Stimulated activated CD8-positive, alpha-beta memory T cell treated with anti-CD3 and anti-CD28 coated beads, Interleukin-15, amount 100 ng/mL, for 4 hours (primary cell): ENCODE data around the gene PKD1.
A peak's percentile ranks its signal among the peaks of the same experiment; 100 is the strongest.

Experiments
- DNase-seq, 2 donors: peaks; one replicate each; pipeline ENCODE4 v3.0.0-alpha.2; 2020; ENCODE audit warnings: low read depth in 2 of 2

The PKD1 gene

GRCh38 chr16:2135770-2136490 is at the start of gene PKD1:
Gene PKD1 (minus strand): TSS chr16:2135898. CDS start chr16:2135689, 209 bp downstream.
- DNase-seq: peak; percentile 93 to 97

GRCh38 chr16:2184962-2185361 is 49.3 kb upstream of the PKD1 start:
- DNase-seq: no peak

- no peak for DNase-seq
Measured at GRCh38 chr16:2184346-2184745, 48.6 kb upstream of the PKD1 start.

DNA sequence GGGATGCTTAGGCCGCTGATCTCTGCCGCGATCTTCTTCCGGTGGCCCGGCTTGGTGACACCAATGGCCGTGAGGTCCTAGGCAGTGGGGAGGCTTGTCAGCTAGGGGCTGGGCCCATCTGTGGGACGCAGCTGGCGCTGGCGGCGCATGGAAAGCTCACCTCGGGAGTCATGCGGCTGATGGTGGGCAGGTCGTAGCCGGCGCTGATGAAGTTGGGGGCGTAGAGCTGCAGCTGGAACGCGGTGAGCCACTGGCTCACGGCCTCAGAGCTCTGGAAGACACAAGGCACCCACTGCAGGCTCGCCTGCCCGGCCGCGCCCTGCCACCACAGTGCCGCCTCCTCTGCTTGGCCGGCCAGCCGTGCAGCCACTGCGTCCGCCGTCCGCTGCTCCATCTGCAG is 48.0 kb upstream of the PKD1 start:
- DNase-seq: no peak

- no peak for DNase-seq
Measured at GRCh38 chr16:2181952-2182351, 46.3 kb upstream of the PKD1 start.

DNA sequence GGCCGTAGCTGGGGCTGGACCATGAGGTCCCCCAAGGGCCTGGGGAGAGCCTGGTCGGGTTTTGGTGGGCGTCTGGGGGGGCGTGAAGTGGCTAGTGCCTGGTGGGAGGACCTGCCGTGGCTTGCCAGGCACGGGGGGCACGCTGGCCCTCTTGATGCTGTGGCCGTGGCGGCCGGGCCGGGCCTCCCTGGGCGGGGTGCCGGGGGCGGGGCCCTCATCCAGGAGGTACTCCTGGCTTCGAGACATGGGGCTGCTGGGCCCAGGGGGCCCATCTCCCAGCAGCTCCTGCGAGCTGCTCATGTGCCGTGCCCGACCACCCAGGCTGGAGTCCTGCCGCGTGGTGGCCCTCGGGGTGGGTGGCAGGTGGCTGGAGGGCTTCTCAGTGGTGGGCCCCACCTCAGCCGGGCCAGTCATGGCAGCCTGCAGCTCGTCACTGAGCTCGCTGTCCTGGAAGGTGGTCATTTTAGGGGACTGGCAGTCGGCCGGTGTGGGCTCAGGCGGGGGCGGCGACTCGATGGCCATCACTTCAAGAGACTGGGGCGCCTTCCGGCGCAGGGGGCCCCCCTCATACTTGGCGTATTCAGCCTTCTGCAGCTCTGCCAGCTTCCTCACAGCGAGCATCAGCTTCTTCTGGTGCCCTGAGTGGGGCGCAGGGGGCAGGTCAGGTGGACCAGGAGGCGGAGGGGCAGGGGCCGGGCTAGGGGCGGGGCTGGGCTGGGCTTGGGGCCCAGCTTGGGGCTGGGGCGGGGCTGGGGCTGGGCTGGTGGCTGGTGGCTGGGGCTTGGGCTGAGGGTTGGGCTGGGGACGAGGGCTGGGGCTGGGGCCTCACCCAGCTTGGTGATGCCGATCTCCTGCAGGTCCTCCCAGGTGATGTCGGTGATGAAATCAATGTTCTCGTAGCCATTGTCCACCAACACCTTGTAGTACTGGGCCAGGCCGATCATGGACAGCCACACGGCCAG is 45.5 kb upstream of the PKD1 start:
- DNase-seq: no peak

- no peak for DNase-seq
Measured at GRCh38 chr16:2180461-2180860, 44.8 kb upstream of the PKD1 start.

- no peak for DNase-seq
Measured at GRCh38 chr16:2179576-2179975, 43.9 kb upstream of the PKD1 start.

GRCh38 chr16:2179107-2179501 is 43.4 kb upstream of the PKD1 start:
- DNase-seq: no peak

DNA sequence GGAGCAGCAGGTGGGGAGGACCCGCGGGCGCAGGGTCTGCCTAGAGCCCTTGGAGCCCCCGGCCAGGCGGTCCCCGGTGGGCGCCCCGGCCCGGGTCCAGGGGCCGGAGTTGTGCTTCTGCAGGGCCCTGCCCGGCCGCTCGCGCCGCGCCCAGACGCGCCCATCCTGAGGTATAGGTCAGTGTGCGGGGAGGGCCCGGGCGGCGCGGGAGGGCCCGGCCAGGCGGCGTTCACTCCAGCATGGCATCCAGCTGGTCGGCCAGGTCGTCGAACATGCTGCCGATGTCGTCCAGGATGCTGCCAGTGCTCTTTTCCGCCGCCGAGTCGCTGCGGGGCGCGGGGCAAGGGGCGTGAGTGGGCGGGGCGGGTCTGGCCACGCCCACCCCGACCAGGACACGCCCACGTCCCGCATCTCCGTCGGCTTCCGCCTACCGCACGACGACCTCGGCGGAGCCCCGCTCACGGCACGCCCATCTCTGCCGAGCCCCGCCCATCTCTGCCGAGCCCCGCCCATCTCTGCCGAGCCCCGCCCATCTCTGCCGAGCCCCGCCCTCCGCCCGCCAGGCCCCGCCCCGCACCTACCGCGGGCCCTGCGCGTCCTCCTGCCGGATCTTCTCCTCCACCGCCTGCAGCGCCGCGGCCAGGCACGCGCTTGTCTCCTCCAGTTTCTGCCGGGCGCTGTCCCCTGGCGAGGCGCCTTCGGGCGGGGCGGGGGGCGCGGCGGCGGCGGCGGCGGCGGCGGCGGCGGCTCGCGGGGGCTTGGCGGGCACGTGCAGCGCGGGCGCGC is 42.8 kb upstream of the PKD1 start:
- no peak for DNase-seq

GRCh38 chr16:2177561-2177960 is 41.9 kb upstream of the PKD1 start:
- no peak for DNase-seq

DNA sequence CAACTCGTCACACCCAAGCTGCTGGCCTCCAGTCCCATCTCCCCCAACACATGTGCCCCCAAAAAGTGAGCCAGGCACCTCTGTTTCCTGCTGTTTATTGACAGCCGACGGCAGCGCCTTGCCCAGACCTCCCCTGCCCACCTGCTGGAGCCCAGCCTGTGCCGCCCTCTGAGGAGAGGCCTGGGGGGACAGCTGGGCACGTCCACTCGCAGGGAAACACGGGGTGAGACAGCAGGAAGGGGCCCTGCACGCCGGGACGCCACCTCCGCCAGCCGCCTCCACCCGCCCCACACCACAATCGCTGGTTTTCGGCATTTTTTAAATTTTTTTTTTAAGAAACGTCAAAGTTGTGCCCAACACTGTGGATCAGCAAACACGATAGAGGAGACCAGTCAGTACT is 41.4 kb upstream of the PKD1 start:
- no peak for DNase-seq

- DNase-seq: no peak
Measured at GRCh38 chr16:2176047-2176446, 40.3 kb upstream of the PKD1 start.

DNA sequence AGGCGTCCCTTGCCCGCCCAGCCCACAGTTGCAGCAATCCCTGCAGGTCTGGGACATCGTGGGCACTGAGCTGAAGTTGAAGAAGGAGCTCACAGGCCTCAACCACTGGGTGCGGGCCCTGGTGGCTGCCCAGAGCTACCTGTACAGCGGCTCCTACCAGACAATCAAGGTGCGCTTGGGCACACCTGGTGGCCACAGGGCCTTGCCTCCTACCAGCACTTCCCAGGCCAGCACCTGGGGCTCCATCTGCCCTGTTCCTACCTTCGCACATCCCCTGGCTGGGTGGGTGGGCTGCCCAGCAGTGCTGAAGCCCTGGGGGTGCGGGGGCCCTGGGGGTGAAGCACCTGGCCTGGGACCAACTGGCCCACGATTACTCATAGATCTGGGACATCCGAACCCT is 39.8 kb upstream of the PKD1 start:
- no peak for DNase-seq

DNA sequence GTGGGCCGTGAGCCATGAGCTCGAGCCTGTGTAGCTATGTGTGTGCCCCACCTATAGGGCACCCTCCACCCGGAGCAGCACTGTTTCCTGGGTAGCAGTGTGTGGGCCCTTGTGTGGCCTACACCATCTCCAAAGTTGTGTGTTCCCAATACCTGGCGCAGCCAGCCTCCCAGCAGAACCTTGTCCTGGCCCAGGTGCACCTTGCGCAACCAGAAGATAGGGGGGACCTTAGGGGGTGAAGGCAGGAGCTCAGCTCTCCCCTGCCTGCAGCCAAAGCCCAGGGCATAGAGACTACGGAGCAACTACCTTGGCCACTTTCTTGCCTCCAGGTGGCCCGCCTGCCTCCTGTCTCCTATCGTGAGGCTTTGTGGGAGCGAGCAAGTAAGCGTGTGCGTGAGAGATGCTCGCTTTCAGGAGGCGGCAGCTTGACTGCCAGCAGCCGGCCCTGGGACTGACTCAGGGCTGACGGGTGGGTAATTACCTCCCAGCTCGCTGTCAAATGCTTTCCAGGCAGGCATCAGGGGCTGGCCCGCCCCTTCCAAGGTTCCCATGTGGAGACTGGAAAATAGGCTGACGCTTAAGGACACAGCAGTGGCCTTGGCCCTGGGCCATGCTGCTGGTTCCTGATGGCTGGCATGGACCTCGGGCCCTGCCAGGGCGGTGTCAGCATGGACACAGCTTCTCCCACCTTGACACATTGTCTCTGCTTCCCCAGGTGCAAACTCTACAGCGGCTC is 38.9 kb upstream of the PKD1 start:
- no peak for DNase-seq

GRCh38 chr16:2173916-2174315 is 38.2 kb upstream of the PKD1 start:
- no peak for DNase-seq

GRCh38 chr16:2173366-2173765 is 37.7 kb upstream of the PKD1 start:
- no peak for DNase-seq

DNA sequence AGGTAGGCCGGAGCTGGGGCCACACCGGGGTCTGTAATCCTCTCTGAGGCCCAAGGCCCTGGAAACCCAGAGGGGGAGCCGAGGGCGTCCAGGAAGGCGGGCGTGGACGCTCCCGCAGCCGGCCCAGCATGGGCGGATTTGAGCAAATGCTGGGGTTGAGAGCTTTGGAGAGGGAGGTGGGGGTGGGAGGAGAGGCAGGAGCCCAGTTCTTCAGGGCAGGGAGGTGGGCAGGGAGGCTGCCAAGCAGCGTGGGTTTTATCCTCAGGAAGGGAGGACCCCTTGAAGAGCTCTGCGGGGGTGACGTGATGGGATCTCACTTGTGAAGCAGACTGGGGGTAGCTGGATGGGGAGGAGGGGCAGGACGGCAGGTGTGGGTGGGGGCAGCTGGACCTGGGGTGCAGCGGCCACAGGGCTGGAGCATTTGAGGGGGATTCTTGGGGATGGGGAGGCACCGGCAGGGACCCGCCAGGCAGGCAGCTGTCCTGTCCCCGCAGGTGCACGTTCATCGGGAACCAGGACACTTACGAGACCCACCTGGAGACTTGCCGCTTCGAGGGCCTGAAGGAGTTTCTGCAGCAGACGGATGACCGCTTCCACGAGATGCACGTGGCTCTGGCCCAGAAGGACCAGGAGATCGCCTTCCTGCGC is 37.1 kb upstream of the PKD1 start:
- DNase-seq: no peak

DNA sequence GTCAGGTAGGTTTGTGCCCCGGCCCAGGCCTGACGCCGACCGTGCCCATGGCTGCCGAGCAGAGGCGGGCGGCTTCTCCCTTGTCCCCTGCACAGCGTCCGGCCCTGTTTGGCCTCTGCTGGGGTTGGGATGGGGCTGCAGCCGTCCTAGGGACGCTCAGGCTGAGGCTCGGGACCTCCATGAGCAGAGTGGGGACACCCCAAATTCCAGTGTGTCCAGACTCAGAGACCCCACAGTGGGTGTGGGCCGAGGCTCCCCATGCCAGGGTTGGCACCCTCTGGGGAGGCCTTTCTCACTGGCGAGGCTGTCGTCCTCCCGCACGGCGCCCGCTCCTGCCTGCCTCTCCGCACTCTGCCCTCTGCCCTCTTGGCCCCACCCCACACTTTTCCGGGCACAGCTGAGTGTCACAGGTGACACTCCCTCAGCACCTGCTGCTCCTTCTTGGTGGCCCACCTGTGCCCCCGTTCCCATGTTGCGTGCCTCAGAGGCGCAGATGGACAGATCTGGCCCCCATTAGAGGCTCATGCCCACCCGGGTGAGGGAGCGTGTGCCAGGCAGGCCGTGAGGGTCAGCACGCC is 36.0 kb upstream of the PKD1 start:
- DNase-seq: no peak

GRCh38 chr16:2170587-2171435 is 35.1 kb upstream of the PKD1 start:
- DNase-seq: no peak
